Suprapubic skin (tissue), 4 donors: ENCODE results near the gene SLC28A1.

ENCODE experiments used
- EP300 ChIP-seq: sonication (generic); formaldehyde crosslinking; IDR thresholded peaks from one replicate; pipeline ENCODE4 v1.6.1; 2017; ENCODE audit warnings: antibody characterized with exemption
- POLR2A ChIP-seq, 2 donors: fragments of 450-650 bp; IDR thresholded peaks; one replicate each; pipeline ENCODE4 v1.6.1; 2017; ENCODE audit warnings: antibody characterized with exemption in 2 of 2, mild to moderate bottlenecking in 2 of 2, moderate library complexity in 2 of 2
- POLR2AphosphoS5 ChIP-seq, 3 donors: sonication (generic); formaldehyde crosslinking; IDR thresholded peaks; one replicate each; pipeline ENCODE4 v1.6.1; 2017; ENCODE audit warnings: antibody characterized with exemption in 3 of 3
- TF ChIP-seq, protein P1 (sequence below), 2 donors: fragments of 200-600 bp in 1 of 2; fragments of 450-650 bp in 1 of 2; sonication (generic) in 1 of 2; IDR thresholded peaks; one replicate each; pipeline ENCODE4 v1.5.1; 2016 to 2019; ENCODE audit warnings: antibody characterized with exemption in 2 of 2, mild to moderate bottlenecking in 1 of 2, moderate library complexity in 1 of 2

DNA sequence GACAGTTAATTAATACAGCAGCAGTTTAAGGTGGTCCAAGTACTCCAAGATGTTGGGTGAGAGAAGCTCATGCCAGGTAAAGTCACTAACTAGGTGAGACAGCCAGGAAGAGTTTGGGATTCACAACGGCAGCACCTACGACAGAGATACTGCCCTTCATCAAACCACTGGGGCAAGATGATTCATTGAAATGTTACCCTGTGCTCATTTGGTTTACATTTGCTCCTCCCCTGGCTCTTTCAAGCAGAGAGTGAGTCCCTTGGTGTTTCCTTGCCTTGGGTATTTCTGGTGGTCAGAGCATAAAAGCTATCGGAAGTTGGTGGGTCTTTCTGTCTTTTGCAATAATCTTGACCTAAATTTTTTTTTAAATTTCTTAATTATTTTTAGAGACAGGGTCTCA is 77.2 kb downstream of the SLC28A1 start:
- TF ChIP-seq EP300 (no peak), POLR2A (IDR thresholded peaks at IDR 0.05) (no peak), POLR2AphosphoS5 (IDR thresholded peaks at IDR 0.05) (no peak)
- TF ChIP-seq, protein P1, sequence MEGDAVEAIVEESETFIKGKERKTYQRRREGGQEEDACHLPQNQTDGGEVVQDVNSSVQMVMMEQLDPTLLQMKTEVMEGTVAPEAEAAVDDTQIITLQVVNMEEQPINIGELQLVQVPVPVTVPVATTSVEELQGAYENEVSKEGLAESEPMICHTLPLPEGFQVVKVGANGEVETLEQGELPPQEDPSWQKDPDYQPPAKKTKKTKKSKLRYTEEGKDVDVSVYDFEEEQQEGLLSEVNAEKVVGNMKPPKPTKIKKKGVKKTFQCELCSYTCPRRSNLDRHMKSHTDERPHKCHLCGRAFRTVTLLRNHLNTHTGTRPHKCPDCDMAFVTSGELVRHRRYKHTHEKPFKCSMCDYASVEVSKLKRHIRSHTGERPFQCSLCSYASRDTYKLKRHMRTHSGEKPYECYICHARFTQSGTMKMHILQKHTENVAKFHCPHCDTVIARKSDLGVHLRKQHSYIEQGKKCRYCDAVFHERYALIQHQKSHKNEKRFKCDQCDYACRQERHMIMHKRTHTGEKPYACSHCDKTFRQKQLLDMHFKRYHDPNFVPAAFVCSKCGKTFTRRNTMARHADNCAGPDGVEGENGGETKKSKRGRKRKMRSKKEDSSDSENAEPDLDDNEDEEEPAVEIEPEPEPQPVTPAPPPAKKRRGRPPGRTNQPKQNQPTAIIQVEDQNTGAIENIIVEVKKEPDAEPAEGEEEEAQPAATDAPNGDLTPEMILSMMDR (IDR thresholded peaks at IDR 0.05): no peak
